HG03469 (cell line): ENCODE data around the gene RCN1.
"Not testable (repeated sequence)": the region's sequence is repeated elsewhere in the genome, so short reads cannot be mapped to it uniquely, and the experiment has no call there.

Experiments used
- ATAC-seq: cut with Tn5 transposase; IDR thresholded peaks from one replicate; pipeline ENCODE4 v1.9.1; 2021; ENCODE audit warnings: mild to moderate bottlenecking, moderate library complexity, moderate number of reproducible peaks; ENCODE audit not compliant: unreplicated experiment

RCN1 gene

GRCh38 chr11:32109592-32109991 lies 18.7 kb downstream of the RCN1 start:
- ATAC-seq: no peak

GRCh38 chr11:32110795-32111194 lies 19.9 kb downstream of the RCN1 start:
- no peak for ATAC-seq

- ATAC-seq: no peak
Observed at GRCh38 chr11:32113200-32113919, 22.5 kb downstream of the RCN1 start.

- no peak for ATAC-seq
Observed at GRCh38 chr11:32113920-32114203, 23.0 kb downstream of the RCN1 start.

- no peak for ATAC-seq
Observed at GRCh38 chr11:32115446-32115845, 24.6 kb downstream of the RCN1 start.

- ATAC-seq: no peak
Observed at GRCh38 chr11:32116668-32117067, 25.8 kb downstream of the RCN1 start.

GRCh38 chr11:32118025-32118974 lies 27.4 kb downstream of the RCN1 start:
- ATAC-seq: no peak

GRCh38 chr11:32119139-32119538 lies 28.3 kb downstream of the RCN1 start:
- not testable (repeated sequence) for ATAC-seq

GRCh38 chr11:32121012-32121411 lies 30.1 kb downstream of the RCN1 start:
- no peak for ATAC-seq

- no peak for ATAC-seq
Observed at GRCh38 chr11:32122200-32122599, 31.3 kb downstream of the RCN1 start.

GRCh38 chr11:32131321-32131720 lies 40.4 kb downstream of the RCN1 start:
- ATAC-seq: no peak

GRCh38 chr11:32136657-32137056 lies 45.8 kb downstream of the RCN1 start:
- no peak for ATAC-seq

GRCh38 chr11:32137263-32137662 lies 46.4 kb downstream of the RCN1 start:
- no peak for ATAC-seq

- ATAC-seq: no peak
Observed at GRCh38 chr11:32137869-32138268, 47.0 kb downstream of the RCN1 start.

- no peak for ATAC-seq
Observed at GRCh38 chr11:32138902-32139301, 48.0 kb downstream of the RCN1 start.

- no peak for ATAC-seq
Observed at GRCh38 chr11:32139896-32140520, 49.1 kb downstream of the RCN1 start.

GRCh38 chr11:32141745-32142546 lies 51.1 kb downstream of the RCN1 start:
- no peak for ATAC-seq

- ATAC-seq: no peak
Observed at GRCh38 chr11:32143378-32143777, 52.5 kb downstream of the RCN1 start.

- ATAC-seq: no peak
Observed at GRCh38 chr11:32145282-32145681, 54.4 kb downstream of the RCN1 start.

- ATAC-seq: no peak
Observed at GRCh38 chr11:32148895-32149294, 58.0 kb downstream of the RCN1 start.

GRCh38 chr11:32149748-32150147 lies 58.9 kb downstream of the RCN1 start:
- no peak for ATAC-seq
